ENCODE measurements around the gene ALG2. TPM values are rescaled to one million over a fixed set of nuclear protein-coding genes. Genes with fewer than 3 reads are reported as not detected.

Gene ALG2
- total and polyA plus RNA-seq, 11 donors = 8.7 to 21.6 (median 14.8) TPM

DNA sequence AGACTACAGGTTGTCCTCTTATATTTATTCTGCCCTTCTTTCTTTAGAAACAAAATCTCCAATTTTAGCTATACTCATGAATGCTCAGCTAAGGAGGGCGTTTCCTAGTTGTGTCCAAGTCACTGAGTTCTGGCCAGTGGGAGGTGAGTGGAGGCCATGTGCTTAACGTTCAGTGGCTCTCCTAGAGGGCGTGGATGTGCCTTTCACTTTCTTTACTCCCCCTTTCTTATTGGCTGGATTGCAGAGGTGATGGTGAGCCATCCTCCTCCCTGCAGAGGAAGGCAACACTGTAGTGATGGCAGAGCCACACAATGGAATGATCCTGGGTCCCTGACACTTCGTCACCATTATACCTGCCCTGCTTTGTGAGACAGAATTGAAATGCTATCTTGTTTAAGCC is 54.6 kb downstream of the ALG2 start:
- intact Hi-C loops (cut with DNase I) = loop anchor here in 1 of 10 donors (10.0 kb wide), 1 partner anchor 1158 kb away; no protein-coding TSS in a partner anchor
- Histone ChIP-seq H3K36me3 (no peaks in the 10 kb centered on the region), H3K4me3 (no peak overlapping the region), H3K9me3 (no peaks in the 10 kb centered on the region), H3K27me3 (peaks cover 0 to 3% (median 0%) of the 10 kb centered on the region in 9 donors), H3K4me1 (peaks cover 0 to 3% (median 0%) of the 10 kb centered on the region in 12 donors), H3K27ac (no peak overlapping the region)
- 71 to 77% (median 77%) methylated on average over 4 of the region's 4 CpGs for WGBS, 4 donors
- TF ChIP-seq, protein P1, sequence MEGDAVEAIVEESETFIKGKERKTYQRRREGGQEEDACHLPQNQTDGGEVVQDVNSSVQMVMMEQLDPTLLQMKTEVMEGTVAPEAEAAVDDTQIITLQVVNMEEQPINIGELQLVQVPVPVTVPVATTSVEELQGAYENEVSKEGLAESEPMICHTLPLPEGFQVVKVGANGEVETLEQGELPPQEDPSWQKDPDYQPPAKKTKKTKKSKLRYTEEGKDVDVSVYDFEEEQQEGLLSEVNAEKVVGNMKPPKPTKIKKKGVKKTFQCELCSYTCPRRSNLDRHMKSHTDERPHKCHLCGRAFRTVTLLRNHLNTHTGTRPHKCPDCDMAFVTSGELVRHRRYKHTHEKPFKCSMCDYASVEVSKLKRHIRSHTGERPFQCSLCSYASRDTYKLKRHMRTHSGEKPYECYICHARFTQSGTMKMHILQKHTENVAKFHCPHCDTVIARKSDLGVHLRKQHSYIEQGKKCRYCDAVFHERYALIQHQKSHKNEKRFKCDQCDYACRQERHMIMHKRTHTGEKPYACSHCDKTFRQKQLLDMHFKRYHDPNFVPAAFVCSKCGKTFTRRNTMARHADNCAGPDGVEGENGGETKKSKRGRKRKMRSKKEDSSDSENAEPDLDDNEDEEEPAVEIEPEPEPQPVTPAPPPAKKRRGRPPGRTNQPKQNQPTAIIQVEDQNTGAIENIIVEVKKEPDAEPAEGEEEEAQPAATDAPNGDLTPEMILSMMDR (IDR thresholded peaks at IDR 0.05) = no peak
- TF ChIP-seq POLR2A (IDR thresholded peaks at IDR 0.05) = no peak
- DNase-seq (no peak), ATAC-seq (no peak)

Other genes with a start within 250 kb of the ALG2 start
- gene TGFBR1, start 116.8 kb downstream of the ALG2 start, total RNA-seq = 10 to 100 TPM in 8 of 9 donors, 1 to 10 TPM in 1; 8.5 to 41.0 (median 14.7) TPM
- 1 to 10 TPM; 3.8 to 7.6 TPM for gene TGFBR1, start 116.8 kb downstream of the ALG2 start, polyA plus RNA-seq
- 10 to 100 TPM; 29.9 to 62.5 (median 39.5) TPM for gene SEC61B, start 340 bp upstream of the ALG2 start, total RNA-seq
- gene SEC61B, start 340 bp upstream of the ALG2 start, polyA plus RNA-seq = 100 to 1,000 TPM in 1 of 2 donors, 10 to 100 TPM in 1; 82.5 to 165 TPM

Measured in heart left ventricle (tissue), 16 donors.